Mucosa of descending colon (tissue), 3 donors: ENCODE results near the gene SLC25A53. TPM values are rescaled to one million over a fixed set of nuclear protein-coding genes. Genes with fewer than 3 reads are reported as not detected.

ENCODE experiments used
- ATAC-seq: fragments of 200-7000 bp; cut with Tn5 transposase; one replicate; pipeline ENCODE4 v1.9.1; 2020; ENCODE audit warnings: mild to moderate bottlenecking, moderate library complexity
- DNase-seq, 3 donors: peaks; one replicate each; pipeline ENCODE4 v3.0.0-alpha.2; 2020
- H3K36me3 ChIP-seq: fragments of 200-600 bp; one replicate; pipeline ENCODE4 v1.8.0; 2021; ENCODE audit warnings: low read depth, mild to moderate bottlenecking
- H3K4me1 ChIP-seq: fragments of 200-600 bp; one replicate; pipeline ENCODE4 v1.8.0; 2021; ENCODE audit warnings: low read depth, mild to moderate bottlenecking
- H3K4me3 ChIP-seq: fragments of 200-600 bp; one replicate; pipeline ENCODE4 v1.8.0; 2021; ENCODE audit warnings: mild to moderate bottlenecking
- H3K9me3 ChIP-seq: fragments of 200-600 bp; one replicate; pipeline ENCODE4 v1.8.0; 2021; ENCODE audit warnings: mild to moderate bottlenecking
- intact Hi-C, 2 donors: fragments of 100-400 bp; cut with DNase I in 1 of 2; cut with micrococcal nuclease in 1 of 2; formaldehyde crosslinking; loops; one replicate each; pipeline versions ENCODE4 v1.11.0 to v1.11.1; 2022; cut with DNase I, micrococcal nuclease
- total RNA-seq, 3 donors: library from RNA; stranded (reverse); fragmentation: NEBNext Ultra II Directional in 2 of 3; extraction: Animal tissue kit (Norgen Biotek cat#: 25700) in 2 of 3; gene quantifications; one replicate each; pipeline versions ENCODE4 v1.2.1 to v1.2.4, GENCODE V29; 2021 to 2023
- TF ChIP-seq, protein P1 (sequence below): fragments of 200-600 bp; IDR thresholded peaks from one replicate; pipeline ENCODE4 v1.8.0; 2022; ENCODE audit warnings: antibody characterized with exemption, mild to moderate bottlenecking
- donor health status: DM: no; HTN: no; CAD: no; lungs with moderate emphysema.
- donor health status: DM: no; HTN: no; CAD: no.
- donor health status: DM: no; HTN: yes; CAD: no.

Gene SLC25A53
- total RNA-seq, 3 donors from 2014 or later: 7.2 to 18.0 (median 8.5) TPM

DNA sequence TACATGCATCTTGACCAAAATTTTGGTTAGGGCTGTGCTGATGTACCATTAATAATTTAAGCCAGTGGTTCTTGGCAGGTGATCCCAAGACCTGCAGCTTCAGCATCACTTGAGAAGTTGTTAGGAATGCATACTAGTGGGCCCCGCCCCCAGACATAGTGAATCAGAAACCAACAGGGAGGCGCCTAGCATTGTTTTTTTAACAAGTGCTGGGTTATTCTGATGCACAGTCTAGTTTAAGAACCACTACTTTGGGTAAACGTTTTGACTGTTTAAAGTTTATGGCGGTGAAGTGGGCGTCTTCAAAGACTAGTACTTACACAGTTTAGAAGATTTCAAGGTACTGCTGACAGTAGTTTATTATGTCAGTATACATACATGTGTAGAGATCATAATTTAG, 33.0 kb upstream of the SLC25A53 start:
- Histone ChIP-seq H3K4me1 (no peaks in the 10 kb centered on the region), H3K4me3 (no peak overlapping the region), H3K9me3 (no peaks in the 10 kb centered on the region), H3K36me3 (peaks cover 4% of the 10 kb centered on the region)
- intact Hi-C loops: no loop called here
- DNase-seq (no peak), ATAC-seq (no peak)
- TF ChIP-seq, protein P1, sequence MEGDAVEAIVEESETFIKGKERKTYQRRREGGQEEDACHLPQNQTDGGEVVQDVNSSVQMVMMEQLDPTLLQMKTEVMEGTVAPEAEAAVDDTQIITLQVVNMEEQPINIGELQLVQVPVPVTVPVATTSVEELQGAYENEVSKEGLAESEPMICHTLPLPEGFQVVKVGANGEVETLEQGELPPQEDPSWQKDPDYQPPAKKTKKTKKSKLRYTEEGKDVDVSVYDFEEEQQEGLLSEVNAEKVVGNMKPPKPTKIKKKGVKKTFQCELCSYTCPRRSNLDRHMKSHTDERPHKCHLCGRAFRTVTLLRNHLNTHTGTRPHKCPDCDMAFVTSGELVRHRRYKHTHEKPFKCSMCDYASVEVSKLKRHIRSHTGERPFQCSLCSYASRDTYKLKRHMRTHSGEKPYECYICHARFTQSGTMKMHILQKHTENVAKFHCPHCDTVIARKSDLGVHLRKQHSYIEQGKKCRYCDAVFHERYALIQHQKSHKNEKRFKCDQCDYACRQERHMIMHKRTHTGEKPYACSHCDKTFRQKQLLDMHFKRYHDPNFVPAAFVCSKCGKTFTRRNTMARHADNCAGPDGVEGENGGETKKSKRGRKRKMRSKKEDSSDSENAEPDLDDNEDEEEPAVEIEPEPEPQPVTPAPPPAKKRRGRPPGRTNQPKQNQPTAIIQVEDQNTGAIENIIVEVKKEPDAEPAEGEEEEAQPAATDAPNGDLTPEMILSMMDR: no peak

GRCh38 chrX:104187931-104188330, 31.1 kb upstream of the SLC25A53 start:
- no peak overlapping the region for H3K4me3 ChIP-seq
- intact Hi-C loops: no loop called here
- no peaks in the 10 kb centered on the region for H3K9me3 ChIP-seq
- H3K36me3 ChIP-seq: peaks cover 4% of the 10 kb centered on the region
- no peak for ATAC-seq
- DNase-seq: no peak
- TF ChIP-seq, protein P1: no peak
- no peaks in the 10 kb centered on the region for H3K4me1 ChIP-seq

GRCh38 chrX:104183685-104184084, 26.9 kb upstream of the SLC25A53 start:
- Histone ChIP-seq H3K4me1 (no peaks in the 10 kb centered on the region), H3K36me3 (peaks cover 4% of the 10 kb centered on the region), H3K4me3 (no peak overlapping the region), H3K9me3 (no peaks in the 10 kb centered on the region)
- DNase-seq (no peak), ATAC-seq (no peak)
- TF ChIP-seq, protein P1: no peak
- intact Hi-C loops: no loop called here

DNA sequence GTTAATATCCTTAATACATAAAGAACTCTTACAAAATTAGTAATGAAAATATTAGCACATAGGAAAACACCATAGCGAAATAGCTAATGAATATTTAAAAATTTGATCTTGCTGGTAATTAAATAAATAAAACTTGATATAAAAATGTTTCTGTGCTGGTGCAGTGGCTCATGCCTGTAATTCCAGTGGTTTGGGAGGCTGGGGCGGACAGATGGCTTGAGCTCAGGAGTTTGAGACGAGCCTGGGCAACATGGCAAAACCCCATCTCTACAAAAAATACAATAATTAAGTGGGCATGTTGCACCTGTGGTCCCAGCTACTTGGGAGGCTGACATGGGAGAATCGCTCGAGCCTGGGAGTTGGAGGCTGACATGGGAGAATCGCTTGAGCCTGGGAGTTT, 17.0 kb upstream of the SLC25A53 start:
- no peaks in the 10 kb centered on the region for H3K4me1 ChIP-seq
- H3K9me3 ChIP-seq: no peaks in the 10 kb centered on the region
- DNase-seq (no peak), ATAC-seq (no peak)
- no peak overlapping the region for H3K4me3 ChIP-seq
- TF ChIP-seq, protein P1: no peak
- no peaks in the 10 kb centered on the region for H3K36me3 ChIP-seq
- intact Hi-C loops: no loop called here

- TF ChIP-seq, protein P1: no peak
- Histone ChIP-seq H3K9me3 (no peaks in the 10 kb centered on the region), H3K36me3 (no peaks in the 10 kb centered on the region), H3K4me1 (no peaks in the 10 kb centered on the region), H3K4me3 (no peak overlapping the region)
- DNase-seq (no peak), ATAC-seq (no peak)
- intact Hi-C loops: no loop called here
Observed at GRCh38 chrX:104172788-104173187, 16.0 kb upstream of the SLC25A53 start.

DNA sequence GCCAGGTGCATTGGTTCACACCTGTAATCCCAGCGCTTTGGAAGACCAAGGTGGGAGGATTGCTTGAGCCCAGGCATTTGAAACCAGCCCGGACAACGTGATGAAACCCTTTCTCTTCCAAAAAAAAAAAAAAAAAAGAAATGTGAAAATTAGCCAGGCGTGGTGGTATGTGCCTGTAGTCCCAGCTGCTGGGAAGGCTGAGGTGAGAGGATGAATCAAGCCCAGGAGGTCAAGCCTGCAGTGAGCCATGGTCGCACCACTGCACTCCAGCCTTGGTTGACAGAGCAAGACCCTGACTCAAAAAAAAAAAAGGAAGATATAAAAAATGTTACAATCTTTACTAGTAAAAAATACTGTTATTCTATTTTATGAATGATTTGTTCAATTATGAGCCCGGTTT, 15.3 kb upstream of the SLC25A53 start:
- intact Hi-C loops: no loop called here
- no peak for DNase-seq
- Histone ChIP-seq H3K4me3 (no peak overlapping the region), H3K4me1 (no peaks in the 10 kb centered on the region), H3K36me3 (no peaks in the 10 kb centered on the region), H3K9me3 (no peaks in the 10 kb centered on the region)
- TF ChIP-seq, protein P1: no peak
- ATAC-seq: no peak
